Measurements from ENCODE around the gene SCAF11. TPM values are rescaled to one million over a fixed set of nuclear protein-coding genes. Genes with fewer than 3 reads are reported as not detected.

Gene SCAF11
- total RNA-seq, 1 donor, result 50.9 TPM

GRCh38 chr12:45986641-45987339, 3.6 kb downstream of the SCAF11 start:
- peak in 2 of 3 donors; percentile 75 to 90 for DNase-seq (ENCODE audit: low read depth in 2 of 3, low spot score in 2 of 3)

GRCh38 chr12:45981075-45981837, 9.1 kb downstream of the SCAF11 start:
- DNase-seq (ENCODE audit: low read depth in 2 of 3, low spot score in 2 of 3), result no peak

GRCh38 chr12:45980540-45980939, 9.8 kb downstream of the SCAF11 start:
- no peak for DNase-seq (ENCODE audit: low read depth in 2 of 3, low spot score in 2 of 3)

- DNase-seq (ENCODE audit: low read depth in 2 of 3, low spot score in 2 of 3), result no peak
These were observed 12.3 kb downstream of the SCAF11 start for GRCh38 chr12:45978108-45978507.

- no peak for DNase-seq (ENCODE audit: low read depth in 2 of 3, low spot score in 2 of 3)
These were observed 12.8 kb downstream of the SCAF11 start for GRCh38 chr12:45977620-45978019.

GRCh38 chr12:45975506-45975905, 14.9 kb downstream of the SCAF11 start:
- DNase-seq (ENCODE audit: low read depth in 2 of 3, low spot score in 2 of 3), result no peak

- no peak for DNase-seq (ENCODE audit: low read depth in 2 of 3, low spot score in 2 of 3)
These were observed 15.5 kb downstream of the SCAF11 start for GRCh38 chr12:45974883-45975282.

- no peak for DNase-seq (ENCODE audit: low read depth in 2 of 3, low spot score in 2 of 3)
These were observed 16.1 kb downstream of the SCAF11 start for GRCh38 chr12:45974171-45974719.

- DNase-seq (ENCODE audit: low read depth in 2 of 3, low spot score in 2 of 3), result no peak
These were observed 16.8 kb downstream of the SCAF11 start for GRCh38 chr12:45973526-45973925.

- DNase-seq (ENCODE audit: low read depth in 2 of 3, low spot score in 2 of 3), result no peak
These were observed 20.0 kb downstream of the SCAF11 start for GRCh38 chr12:45970391-45970790.

- no peak for DNase-seq (ENCODE audit: low read depth in 2 of 3, low spot score in 2 of 3)
These were observed 21.3 kb downstream of the SCAF11 start for GRCh38 chr12:45969084-45969483.

- DNase-seq (ENCODE audit: low read depth in 2 of 3, low spot score in 2 of 3), result no peak
These were observed 23.9 kb downstream of the SCAF11 start for GRCh38 chr12:45966486-45966885.

- no peak for DNase-seq (ENCODE audit: low read depth in 2 of 3, low spot score in 2 of 3)
These were observed 27.6 kb downstream of the SCAF11 start for GRCh38 chr12:45962553-45963325.

GRCh38 chr12:45959728-45960127, 30.6 kb downstream of the SCAF11 start:
- no peak for DNase-seq (ENCODE audit: low read depth in 2 of 3, low spot score in 2 of 3)

GRCh38 chr12:45959025-45959424, 31.3 kb downstream of the SCAF11 start:
- DNase-seq (ENCODE audit: low read depth in 2 of 3, low spot score in 2 of 3), result no peak

GRCh38 chr12:45948546-45948945, 41.8 kb downstream of the SCAF11 start:
- DNase-seq (ENCODE audit: low read depth in 2 of 3, low spot score in 2 of 3), result no peak

- DNase-seq (ENCODE audit: low read depth in 2 of 3, low spot score in 2 of 3), result no peak
These were observed 43.9 kb downstream of the SCAF11 start for GRCh38 chr12:45946435-45946834.

- no peak for DNase-seq (ENCODE audit: low read depth in 2 of 3, low spot score in 2 of 3)
These were observed 45.6 kb downstream of the SCAF11 start for GRCh38 chr12:45944771-45945170.

- DNase-seq (ENCODE audit: low read depth in 2 of 3, low spot score in 2 of 3), result no peak
These were observed 50.6 kb downstream of the SCAF11 start for GRCh38 chr12:45939759-45940158.

GRCh38 chr12:45938566-45938965, 51.8 kb downstream of the SCAF11 start:
- DNase-seq (ENCODE audit: low read depth in 2 of 3, low spot score in 2 of 3), result no peak

GRCh38 chr12:45934956-45935355, 55.4 kb downstream of the SCAF11 start:
- DNase-seq (ENCODE audit: low read depth in 2 of 3, low spot score in 2 of 3), result no peak
